HEK293 (cell line): ENCODE data around the gene DCHS1.

Experiments used
- CTCF ChIP-seq: fragments of 450-650 bp; formaldehyde crosslinking; IDR thresholded peaks from 2 replicates; pipeline ENCODE4 v1.5.1; 2016; ENCODE audit warnings: missing biosample characterization, missing genetic modification characterization
- OSR2 ChIP-seq: fragments of 450-650 bp; formaldehyde crosslinking; IDR thresholded peaks from 2 replicates; pipeline ENCODE4 v1.5.1; 2016; ENCODE audit warnings: missing biosample characterization, missing genetic modification characterization
- PRDM1 ChIP-seq: fragments of 450-650 bp; formaldehyde crosslinking; IDR thresholded peaks from 2 replicates; pipeline ENCODE4; 2016; ENCODE audit warnings: missing biosample characterization, missing genetic modification characterization
- PRDM10 ChIP-seq: fragments of 450-650 bp; formaldehyde crosslinking; IDR thresholded peaks from 2 replicates; pipeline ENCODE4 v1.5.1; 2016; ENCODE audit warnings: missing biosample characterization, missing genetic modification characterization
- ZBTB7A ChIP-seq: fragments of 450-650 bp; formaldehyde crosslinking; IDR thresholded peaks from 2 replicates; pipeline ENCODE4 v1.5.1; 2016; ENCODE audit warnings: low read depth, missing biosample characterization, missing genetic modification characterization
- ZBTB8A ChIP-seq: fragments of 450-650 bp; formaldehyde crosslinking; IDR thresholded peaks from 2 replicates; pipeline ENCODE4 v1.5.1; 2016; ENCODE audit warnings: missing biosample characterization, missing genetic modification characterization
- ZSCAN16 ChIP-seq: fragments of 450-650 bp; formaldehyde crosslinking; IDR thresholded peaks from 2 replicates; pipeline ENCODE4 v1.5.1; 2016; ENCODE audit warnings: missing biosample characterization, missing genetic modification characterization
- TF ChIP-seq, protein P1 (sequence below): fragments of 450-650 bp; formaldehyde crosslinking; IDR thresholded peaks from 2 replicates; pipeline ENCODE4 v1.5.1; 2016; ENCODE audit warnings: missing biosample characterization, missing genetic modification characterization
- TF ChIP-seq, protein P2 (sequence below): fragments of 450-650 bp; IDR thresholded peaks from 2 replicates; pipeline ENCODE4 v1.5.1; 2018; ENCODE audit warnings: missing biosample characterization, mild to moderate bottlenecking, missing genetic modification characterization
- TF ChIP-seq, protein P3 (sequence below): fragments of 450-650 bp; IDR thresholded peaks from 2 replicates; pipeline ENCODE4 v1.5.1; 2018; ENCODE audit warnings: missing biosample characterization, missing genetic modification characterization

DNA sequence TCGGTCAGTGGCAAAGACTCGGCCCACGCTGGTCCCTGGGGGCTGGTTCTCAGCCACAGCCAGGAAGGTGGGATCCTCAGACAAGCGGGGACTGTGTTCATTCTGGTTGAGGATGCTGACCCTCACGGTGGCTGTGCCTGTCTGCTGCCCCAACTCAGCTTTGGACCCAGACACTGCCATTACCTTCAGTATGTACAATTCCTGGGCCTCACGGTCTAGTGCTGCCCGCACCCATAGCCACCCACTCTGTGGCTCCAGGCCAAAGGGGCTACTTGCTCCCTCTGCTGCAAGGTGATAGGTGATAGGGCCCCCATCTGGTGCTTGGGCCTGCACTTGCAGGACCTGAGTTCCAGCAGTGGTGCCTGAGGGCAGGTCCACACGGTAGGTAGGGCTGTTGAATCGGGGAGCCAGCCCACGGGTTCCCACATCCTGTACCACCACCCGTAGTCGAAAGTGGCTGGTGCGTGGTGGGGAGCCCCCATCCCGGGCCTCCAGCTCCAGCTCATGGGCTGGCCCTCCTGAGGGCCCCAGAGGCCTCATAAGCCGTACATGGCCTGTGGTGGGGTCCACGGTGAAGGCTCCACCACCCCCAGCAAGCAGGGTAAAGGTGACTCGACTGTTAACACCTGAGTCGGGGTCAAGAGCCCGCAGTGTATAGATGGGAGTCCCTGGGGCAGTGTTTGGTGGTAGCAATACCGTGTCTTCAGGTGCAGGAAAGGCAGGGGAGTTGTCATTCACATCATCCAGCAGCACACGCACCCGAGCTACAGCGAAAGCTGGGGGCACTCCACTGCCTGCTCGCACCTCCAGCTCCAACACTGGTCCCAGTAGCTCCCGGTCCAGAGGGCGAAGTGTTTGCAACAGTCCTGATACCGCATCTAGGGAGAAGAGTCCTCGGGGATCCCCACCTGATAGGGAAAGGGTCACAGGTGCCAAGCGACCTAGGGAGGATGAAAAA, 23.2 kb downstream of the DCHS1 start:
- TF ChIP-seq PRDM10 (tag by site-specific recombination) (no peak), PRDM1 (tag by site-specific recombination) (no peak), CTCF (tag by site-specific recombination) (no peak), ZSCAN16 (tag by site-specific recombination) (no peak), ZBTB7A (no peak), ZBTB8A (tag by site-specific recombination) (no peak), OSR2 (tag by site-specific recombination) (no peak)
- TF ChIP-seq, protein P1, sequence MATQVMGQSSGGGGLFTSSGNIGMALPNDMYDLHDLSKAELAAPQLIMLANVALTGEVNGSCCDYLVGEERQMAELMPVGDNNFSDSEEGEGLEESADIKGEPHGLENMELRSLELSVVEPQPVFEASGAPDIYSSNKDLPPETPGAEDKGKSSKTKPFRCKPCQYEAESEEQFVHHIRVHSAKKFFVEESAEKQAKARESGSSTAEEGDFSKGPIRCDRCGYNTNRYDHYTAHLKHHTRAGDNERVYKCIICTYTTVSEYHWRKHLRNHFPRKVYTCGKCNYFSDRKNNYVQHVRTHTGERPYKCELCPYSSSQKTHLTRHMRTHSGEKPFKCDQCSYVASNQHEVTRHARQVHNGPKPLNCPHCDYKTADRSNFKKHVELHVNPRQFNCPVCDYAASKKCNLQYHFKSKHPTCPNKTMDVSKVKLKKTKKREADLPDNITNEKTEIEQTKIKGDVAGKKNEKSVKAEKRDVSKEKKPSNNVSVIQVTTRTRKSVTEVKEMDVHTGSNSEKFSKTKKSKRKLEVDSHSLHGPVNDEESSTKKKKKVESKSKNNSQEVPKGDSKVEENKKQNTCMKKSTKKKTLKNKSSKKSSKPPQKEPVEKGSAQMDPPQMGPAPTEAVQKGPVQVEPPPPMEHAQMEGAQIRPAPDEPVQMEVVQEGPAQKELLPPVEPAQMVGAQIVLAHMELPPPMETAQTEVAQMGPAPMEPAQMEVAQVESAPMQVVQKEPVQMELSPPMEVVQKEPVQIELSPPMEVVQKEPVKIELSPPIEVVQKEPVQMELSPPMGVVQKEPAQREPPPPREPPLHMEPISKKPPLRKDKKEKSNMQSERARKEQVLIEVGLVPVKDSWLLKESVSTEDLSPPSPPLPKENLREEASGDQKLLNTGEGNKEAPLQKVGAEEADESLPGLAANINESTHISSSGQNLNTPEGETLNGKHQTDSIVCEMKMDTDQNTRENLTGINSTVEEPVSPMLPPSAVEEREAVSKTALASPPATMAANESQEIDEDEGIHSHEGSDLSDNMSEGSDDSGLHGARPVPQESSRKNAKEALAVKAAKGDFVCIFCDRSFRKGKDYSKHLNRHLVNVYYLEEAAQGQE (tag by site-specific recombination) = no peak
- TF ChIP-seq, protein P2, sequence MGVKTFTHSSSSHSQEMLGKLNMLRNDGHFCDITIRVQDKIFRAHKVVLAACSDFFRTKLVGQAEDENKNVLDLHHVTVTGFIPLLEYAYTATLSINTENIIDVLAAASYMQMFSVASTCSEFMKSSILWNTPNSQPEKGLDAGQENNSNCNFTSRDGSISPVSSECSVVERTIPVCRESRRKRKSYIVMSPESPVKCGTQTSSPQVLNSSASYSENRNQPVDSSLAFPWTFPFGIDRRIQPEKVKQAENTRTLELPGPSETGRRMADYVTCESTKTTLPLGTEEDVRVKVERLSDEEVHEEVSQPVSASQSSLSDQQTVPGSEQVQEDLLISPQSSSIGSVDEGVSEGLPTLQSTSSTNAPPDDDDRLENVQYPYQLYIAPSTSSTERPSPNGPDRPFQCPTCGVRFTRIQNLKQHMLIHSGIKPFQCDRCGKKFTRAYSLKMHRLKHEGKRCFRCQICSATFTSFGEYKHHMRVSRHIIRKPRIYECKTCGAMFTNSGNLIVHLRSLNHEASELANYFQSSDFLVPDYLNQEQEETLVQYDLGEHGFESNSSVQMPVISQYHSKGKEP (tag by site-specific recombination) = no peak
- TF ChIP-seq, protein P3, sequence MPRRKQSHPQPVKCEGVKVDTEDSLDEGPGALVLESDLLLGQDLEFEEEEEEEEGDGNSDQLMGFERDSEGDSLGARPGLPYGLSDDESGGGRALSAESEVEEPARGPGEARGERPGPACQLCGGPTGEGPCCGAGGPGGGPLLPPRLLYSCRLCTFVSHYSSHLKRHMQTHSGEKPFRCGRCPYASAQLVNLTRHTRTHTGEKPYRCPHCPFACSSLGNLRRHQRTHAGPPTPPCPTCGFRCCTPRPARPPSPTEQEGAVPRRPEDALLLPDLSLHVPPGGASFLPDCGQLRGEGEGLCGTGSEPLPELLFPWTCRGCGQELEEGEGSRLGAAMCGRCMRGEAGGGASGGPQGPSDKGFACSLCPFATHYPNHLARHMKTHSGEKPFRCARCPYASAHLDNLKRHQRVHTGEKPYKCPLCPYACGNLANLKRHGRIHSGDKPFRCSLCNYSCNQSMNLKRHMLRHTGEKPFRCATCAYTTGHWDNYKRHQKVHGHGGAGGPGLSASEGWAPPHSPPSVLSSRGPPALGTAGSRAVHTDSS (tag by site-specific recombination) = no peak
